SHP77 treated with DMSO at 0.1 percent for 48 hours (cell line): ENCODE results near the gene GM2A.
"Not testable (repeated sequence)": the region's sequence is repeated elsewhere in the genome, so short reads cannot be mapped to it uniquely, and the experiment has no call there.

Experiments used
- DNase-seq: peaks from one replicate; lab custom pipeline; 2025; lab: John Stamatoyannopoulos, UW

GM2A gene

GRCh38 chr5:151253605-151253950 is 593 bp downstream of the GM2A start:
- no peak for DNase-seq

- no peak for DNase-seq
Measured at GRCh38 chr5:151254556-151254955, 1.6 kb downstream of the GM2A start.

DNA sequence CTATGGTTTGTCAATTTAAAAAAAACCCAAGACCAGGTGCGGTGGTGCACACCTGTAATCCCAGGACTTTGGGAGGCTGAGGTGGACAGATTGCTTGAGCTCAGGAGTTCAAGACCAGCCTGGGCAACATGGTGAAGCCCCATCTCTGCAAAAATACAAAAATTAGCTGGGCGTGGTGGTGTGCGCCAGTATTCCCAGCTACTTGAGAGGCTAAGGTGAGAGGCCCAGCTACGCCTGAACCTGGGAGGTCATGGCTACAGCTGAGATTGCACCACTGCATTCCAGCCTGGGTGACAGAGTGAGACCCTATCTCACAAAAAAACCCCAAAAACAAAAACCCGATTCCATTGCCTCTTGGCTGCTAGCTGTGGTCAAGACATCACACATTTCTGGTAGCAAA is 2.0 kb downstream of the GM2A start:
- DNase-seq, result not testable (repeated sequence)

GRCh38 chr5:151255621-151256286 is 2.8 kb downstream of the GM2A start:
- no peak for DNase-seq

- no peak for DNase-seq
Measured at GRCh38 chr5:151257731-151258181, 4.8 kb downstream of the GM2A start.

DNA sequence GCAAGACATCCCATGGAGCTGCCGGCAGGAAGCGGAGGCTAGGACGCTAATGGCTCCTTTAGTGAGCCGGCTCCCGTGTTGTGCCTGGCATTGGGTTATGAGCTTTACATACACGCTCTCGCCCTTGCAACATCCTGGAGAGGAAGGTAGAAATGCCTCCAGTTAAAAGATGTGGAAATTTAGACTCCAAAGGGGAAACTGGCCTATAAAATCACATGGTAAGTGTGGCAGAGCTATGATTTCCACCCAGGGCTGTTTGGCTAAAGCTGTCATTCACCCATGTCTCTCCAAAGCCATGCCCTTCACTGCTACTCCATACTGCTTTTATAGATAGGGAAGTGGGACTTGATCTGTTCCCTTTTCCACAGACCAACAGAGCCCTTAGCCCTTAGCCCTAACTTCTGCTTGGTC is 5.2 kb downstream of the GM2A start:
- no peak for DNase-seq

GRCh38 chr5:151258816-151259215 is 5.8 kb downstream of the GM2A start:
- no peak for DNase-seq

GRCh38 chr5:151259931-151260330 is 6.9 kb downstream of the GM2A start:
- no peak for DNase-seq

- no peak for DNase-seq
Measured at GRCh38 chr5:151262532-151262931, 9.5 kb downstream of the GM2A start.

DNA sequence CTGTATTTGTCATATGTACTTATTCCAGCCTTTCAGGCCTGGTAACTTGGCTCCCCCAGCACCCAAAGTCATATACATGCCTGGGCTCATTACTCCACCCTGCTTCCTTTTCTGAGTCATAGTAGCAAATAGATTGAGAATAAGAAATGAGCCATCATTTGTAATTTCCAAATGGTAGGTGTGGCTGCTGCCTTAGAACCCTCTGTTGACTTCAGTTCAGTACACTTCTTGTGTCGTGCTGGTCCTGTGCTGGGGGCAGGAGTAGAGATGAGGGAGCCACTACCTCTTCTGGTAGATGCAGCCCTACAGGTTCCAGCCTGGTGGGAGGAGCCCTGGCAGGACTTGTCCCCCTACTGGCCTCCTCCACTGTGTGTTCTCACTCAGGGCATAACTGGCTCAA is 11.1 kb downstream of the GM2A start:
- DNase-seq, result no peak

GRCh38 chr5:151267491-151268260 is 14.7 kb downstream of the GM2A start:
- DNase-seq, result no peak

DNA sequence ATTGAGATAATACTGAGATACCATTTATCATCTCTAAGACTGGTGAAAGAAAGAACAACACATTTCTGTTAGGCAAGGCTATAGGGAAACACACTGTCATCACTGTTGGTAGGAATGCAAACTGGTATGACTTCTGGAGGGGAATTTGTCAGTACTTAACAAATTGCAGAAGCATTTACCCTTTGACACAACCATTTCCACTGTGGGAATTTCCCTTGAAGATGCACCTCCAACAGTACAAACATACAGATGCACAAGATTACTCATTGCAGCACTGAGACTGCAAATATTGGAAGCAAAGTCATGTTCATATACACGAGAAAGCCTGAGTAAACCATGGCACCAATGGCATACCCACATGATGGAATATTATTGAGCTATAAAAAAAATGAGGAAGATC is 17.6 kb downstream of the GM2A start:
- no peak for DNase-seq

- DNase-seq, result no peak
Measured at GRCh38 chr5:151271336-151271735, 18.4 kb downstream of the GM2A start.

- no peak for DNase-seq
Measured at GRCh38 chr5:151274666-151275065, 21.7 kb downstream of the GM2A start.

GRCh38 chr5:151275803-151276202 is 22.8 kb downstream of the GM2A start:
- no peak for DNase-seq

GRCh38 chr5:151278845-151279244 is 25.9 kb downstream of the GM2A start:
- no peak for DNase-seq

- DNase-seq, result no peak
Measured at GRCh38 chr5:151280443-151280842, 27.5 kb downstream of the GM2A start.

DNA sequence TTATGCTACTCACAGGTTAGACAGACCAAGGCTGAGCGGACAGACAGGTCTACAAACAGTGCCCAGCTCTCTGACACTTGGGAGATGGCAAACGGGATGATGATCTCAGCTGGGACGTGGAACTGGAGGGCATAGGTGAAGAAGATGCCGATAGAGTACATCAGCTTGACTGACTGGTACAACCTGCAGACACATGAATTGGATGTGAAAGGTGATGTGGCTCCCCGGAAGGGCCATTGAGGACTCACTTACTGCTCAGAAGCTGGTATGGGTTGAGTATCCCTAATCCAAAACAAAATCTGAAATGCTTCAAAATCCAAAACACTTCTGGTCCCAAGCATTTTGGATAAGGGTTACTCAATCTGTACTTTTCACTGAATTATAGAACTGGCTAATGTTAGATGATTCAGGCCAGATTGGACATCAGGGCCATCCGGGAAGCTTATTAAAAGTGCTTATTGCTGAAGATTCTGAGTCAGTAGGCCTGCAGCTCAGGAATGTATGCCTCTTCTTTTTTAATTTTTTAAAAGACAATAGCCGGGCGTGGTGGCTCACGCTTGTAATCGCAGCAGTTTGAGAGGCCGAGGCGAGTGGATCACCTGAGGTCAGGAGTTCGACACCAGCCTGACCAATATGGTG is 28.1 kb downstream of the GM2A start:
- no peak for DNase-seq

DNA sequence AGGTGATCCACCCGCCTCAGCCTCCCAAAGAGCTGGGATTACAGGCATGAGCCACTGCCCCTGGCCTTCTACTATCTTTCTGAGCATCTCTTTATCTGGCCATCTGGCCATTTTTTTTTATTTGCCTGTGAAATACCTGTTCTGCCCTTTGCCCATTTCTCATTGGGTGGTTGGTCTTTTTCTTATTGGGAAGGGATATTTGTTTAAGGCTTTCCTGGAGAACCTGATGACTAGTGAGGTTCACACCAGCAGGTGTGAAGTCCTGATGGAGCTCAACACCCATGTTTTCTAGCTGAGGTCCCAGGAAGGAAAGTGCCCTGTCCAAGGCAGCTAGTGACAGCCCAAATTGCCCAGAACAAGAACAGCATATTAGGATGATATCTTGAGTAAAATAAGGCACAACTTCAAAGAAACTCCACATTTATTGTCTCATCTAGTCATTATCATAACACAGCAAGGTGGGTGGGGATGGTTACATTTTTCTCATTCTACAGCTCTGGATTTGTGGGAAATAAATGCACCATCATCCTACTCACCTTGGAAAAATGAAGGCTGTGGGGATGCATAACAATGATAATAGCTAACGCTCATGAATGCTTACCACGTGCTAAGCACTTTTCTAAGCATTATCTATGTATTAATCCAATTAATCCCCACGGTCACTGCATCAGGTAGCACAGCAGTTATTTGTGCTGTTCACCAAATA is 30.3 kb downstream of the GM2A start:
- DNase-seq, result no peak

GRCh38 chr5:151284392-151284967 is 31.5 kb downstream of the GM2A start:
- no peak for DNase-seq

GRCh38 chr5:151285683-151286082 is 32.7 kb downstream of the GM2A start:
- DNase-seq, result no peak

- no peak for DNase-seq
Measured at GRCh38 chr5:151286246-151286645, 33.3 kb downstream of the GM2A start.
